ENCODE data around the gene SPOCK1.

DNA sequence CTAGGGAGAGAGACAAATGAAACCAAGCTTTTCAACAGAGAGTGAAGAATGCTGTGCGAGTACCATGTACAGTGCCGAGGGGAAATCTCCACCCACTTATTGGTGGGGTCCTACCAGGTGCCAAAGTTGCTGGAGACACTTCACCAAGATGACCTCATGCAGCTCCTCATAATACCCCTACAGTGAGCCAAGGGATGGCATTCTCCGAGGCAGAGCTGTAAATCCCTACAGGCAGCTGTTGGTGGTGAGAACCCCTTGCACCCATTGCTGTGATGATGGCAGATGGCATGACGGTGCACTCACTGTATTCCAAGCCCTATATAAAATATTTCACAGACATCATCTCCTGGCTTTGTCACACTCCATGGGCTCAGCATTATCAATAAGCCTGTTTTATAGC, 464.9 kb downstream of the SPOCK1 start:
- TF ChIP-seq SP1 (IDR thresholded peaks at IDR 0.05) (no peak), JUND (IDR thresholded peaks at IDR 0.05) (no peak), HNF4G (IDR thresholded peaks at IDR 0.05) (no peak), HNF4A (conservative IDR thresholded peaks at IDR 0.05) (no peak), FOXA1 (IDR thresholded peaks at IDR 0.05) (no peak), NR2F2 (IDR thresholded peaks at IDR 0.05) (no peak)
- TF ChIP-seq, protein P1, sequence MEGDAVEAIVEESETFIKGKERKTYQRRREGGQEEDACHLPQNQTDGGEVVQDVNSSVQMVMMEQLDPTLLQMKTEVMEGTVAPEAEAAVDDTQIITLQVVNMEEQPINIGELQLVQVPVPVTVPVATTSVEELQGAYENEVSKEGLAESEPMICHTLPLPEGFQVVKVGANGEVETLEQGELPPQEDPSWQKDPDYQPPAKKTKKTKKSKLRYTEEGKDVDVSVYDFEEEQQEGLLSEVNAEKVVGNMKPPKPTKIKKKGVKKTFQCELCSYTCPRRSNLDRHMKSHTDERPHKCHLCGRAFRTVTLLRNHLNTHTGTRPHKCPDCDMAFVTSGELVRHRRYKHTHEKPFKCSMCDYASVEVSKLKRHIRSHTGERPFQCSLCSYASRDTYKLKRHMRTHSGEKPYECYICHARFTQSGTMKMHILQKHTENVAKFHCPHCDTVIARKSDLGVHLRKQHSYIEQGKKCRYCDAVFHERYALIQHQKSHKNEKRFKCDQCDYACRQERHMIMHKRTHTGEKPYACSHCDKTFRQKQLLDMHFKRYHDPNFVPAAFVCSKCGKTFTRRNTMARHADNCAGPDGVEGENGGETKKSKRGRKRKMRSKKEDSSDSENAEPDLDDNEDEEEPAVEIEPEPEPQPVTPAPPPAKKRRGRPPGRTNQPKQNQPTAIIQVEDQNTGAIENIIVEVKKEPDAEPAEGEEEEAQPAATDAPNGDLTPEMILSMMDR (IDR thresholded peaks at IDR 0.05; ENCODE audit: low read depth, low read length, missing input control): no peak
- TF ChIP-seq, protein P2, sequence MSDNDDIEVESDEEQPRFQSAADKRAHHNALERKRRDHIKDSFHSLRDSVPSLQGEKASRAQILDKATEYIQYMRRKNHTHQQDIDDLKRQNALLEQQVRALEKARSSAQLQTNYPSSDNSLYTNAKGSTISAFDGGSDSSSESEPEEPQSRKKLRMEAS (IDR thresholded peaks at IDR 0.05): no peak
